Measurements from ENCODE around the gene F8A3.

The F8A3 gene

DNA sequence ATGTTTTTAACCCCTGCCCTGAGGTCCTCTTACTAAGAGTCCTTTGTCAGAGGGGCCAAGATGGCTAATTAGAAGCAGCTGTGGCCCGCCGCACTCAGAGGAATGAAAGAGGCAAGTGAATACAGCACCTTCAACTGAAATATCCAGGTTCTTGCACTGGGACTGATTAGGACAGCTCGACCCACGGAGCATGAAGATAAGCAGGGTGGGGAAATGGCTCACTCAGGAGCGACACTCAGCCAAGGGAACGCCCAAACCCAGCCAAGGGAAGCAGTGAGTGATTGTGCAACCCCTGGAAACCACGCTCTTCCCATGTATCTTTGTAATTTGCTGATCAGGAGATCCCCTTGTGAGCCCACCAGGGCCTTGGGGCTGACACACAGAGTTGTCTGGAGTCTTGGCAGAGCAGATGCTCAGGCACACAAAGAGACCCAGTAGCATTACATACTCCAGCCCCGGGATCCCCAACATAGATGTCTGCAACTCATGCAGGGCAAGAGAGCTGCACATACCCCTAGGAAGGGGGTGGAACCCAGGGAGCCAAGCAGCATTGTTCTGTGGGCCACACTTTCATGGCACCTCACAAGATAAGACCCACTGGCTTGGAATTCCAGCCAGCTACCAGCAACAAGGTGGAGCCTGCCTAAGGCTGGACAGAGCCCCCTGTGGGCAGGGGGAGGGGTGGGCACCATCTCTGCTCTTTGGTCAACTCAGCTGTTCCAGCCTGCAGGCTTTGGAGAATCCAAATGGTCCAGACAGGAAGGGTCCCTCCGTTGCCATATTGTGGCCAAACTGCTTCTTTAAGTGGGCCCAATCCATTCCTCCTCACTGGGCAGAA is 23.3 kb downstream of the F8A3 start:
- DNase-seq (ENCODE audit: low read depth, low spot score): no peak
- ChIA-PET POLR2A (no interaction called here), CTCF (no interaction called here)
- TF ChIP-seq, protein P1, sequence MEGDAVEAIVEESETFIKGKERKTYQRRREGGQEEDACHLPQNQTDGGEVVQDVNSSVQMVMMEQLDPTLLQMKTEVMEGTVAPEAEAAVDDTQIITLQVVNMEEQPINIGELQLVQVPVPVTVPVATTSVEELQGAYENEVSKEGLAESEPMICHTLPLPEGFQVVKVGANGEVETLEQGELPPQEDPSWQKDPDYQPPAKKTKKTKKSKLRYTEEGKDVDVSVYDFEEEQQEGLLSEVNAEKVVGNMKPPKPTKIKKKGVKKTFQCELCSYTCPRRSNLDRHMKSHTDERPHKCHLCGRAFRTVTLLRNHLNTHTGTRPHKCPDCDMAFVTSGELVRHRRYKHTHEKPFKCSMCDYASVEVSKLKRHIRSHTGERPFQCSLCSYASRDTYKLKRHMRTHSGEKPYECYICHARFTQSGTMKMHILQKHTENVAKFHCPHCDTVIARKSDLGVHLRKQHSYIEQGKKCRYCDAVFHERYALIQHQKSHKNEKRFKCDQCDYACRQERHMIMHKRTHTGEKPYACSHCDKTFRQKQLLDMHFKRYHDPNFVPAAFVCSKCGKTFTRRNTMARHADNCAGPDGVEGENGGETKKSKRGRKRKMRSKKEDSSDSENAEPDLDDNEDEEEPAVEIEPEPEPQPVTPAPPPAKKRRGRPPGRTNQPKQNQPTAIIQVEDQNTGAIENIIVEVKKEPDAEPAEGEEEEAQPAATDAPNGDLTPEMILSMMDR (IDR thresholded peaks at IDR 0.05; ENCODE audit: insufficient read depth, low read length, missing control alignments): no peak
- H3K4me3 ChIP-seq (ENCODE audit: low read depth, low read length): no peak overlapping the region

DNA sequence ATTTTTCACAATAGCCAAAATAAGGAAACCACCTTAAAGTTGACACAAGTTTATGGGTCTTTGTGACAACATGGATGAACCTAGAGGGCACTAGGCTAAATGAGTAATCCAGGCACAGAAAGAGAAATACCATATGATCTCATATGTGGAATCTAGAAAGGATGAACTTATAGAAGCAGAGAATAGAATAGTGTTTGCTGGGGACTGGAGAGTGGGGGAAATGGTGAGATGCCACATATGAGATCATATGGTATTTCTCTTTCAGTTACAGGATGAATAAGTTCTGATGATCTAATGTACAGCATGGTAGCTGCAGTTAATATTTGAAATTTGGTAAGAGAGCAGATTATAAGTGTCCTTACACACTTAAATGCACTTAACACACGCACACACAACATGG is 40.7 kb downstream of the F8A3 start:
- CTCF ChIA-PET: no interaction called here
- no peak overlapping the region for H3K4me3 ChIP-seq (ENCODE audit: low read depth, low read length)
- no peak for DNase-seq (ENCODE audit: low read depth, low spot score)
- TF ChIP-seq, protein P1 (IDR thresholded peaks at IDR 0.05; ENCODE audit: insufficient read depth, low read length, missing control alignments): no peak
- POLR2A ChIA-PET: no interaction called here
